Thoracic aorta (tissue), 2 donors: ENCODE measurements around the gene SLCO3A1. TPM values are rescaled to one million over a fixed set of nuclear protein-coding genes. Genes with fewer than 3 reads are reported as not detected.

Experiments used
- ATAC-seq: fragments of 150-250 bp; one replicate; pipeline ENCODE4 v1.8.0; 2017; ENCODE audit warnings: low read depth; ENCODE audit not compliant: insufficient number of reproducible peaks, low FRiP score
- DNase-seq: peaks from one replicate; pipeline ENCODE4 v3.0.0-alpha.2; 2020; ENCODE audit warnings: low spot score
- H3K27ac ChIP-seq, 2 donors: fragments of 200-600 bp; sonication (generic); 1 replicate in 1 of 2; 2 replicates in 1 of 2; pipeline ENCODE4 v1.5.1; 2016; ENCODE audit warnings: mild to moderate bottlenecking in 2 of 2, moderate library complexity in 2 of 2
- H3K27me3 ChIP-seq: fragments of 200-600 bp; sonication (generic); replicated peaks from 2 replicates; pipeline ENCODE4 v1.6.0; 2016; ENCODE audit warnings: mild to moderate bottlenecking; ENCODE audit not compliant: insufficient read depth
- H3K36me3 ChIP-seq: fragments of 200-600 bp; sonication (generic); one replicate; pipeline ENCODE4 v1.5.1; 2016
- H3K4me1 ChIP-seq, 2 donors: fragments of 200-600 bp; sonication (generic); 1 replicate in 1 of 2; 2 replicates in 1 of 2; pipeline versions ENCODE4 v1.5.1 to v1.6.0; 2016; ENCODE audit warnings: low read depth in 2 of 2, mild to moderate bottlenecking in 1 of 2; ENCODE audit not compliant: control insufficient read depth in 1 of 2
- H3K4me3 ChIP-seq: fragments of 200-600 bp; sonication (generic); 2 replicates; pipeline ENCODE4 v1.5.1; 2016; ENCODE audit warnings: mild to moderate bottlenecking
- H3K9me3 ChIP-seq: fragments of 200-600 bp; sonication (generic); 2 replicates; pipeline ENCODE4 v1.5.1; 2016
- CTCF ChIP-seq: fragments of 200-600 bp; sonication (generic); IDR thresholded peaks from one replicate; pipeline ENCODE4 v1.5.1; 2019; ENCODE audit warnings: antibody characterized with exemption
- total RNA-seq, 2 donors: library from RNA; depleted of rRNA; stranded (reverse); fragments of >200 nt; gene quantifications; one replicate each; pipeline versions ENCODE4 v1.1.0 to v1.2.3, GENCODE V29; 2016

The SLCO3A1 gene
- total RNA-seq, 2 donors from 2014 or later = 16.5 to 39.1 TPM

GRCh38 chr15:91889111-91889815 is 35.8 kb downstream of the SLCO3A1 start:
- Histone ChIP-seq H3K27ac (no peak overlapping the region), H3K4me3 (no peak overlapping the region), H3K27me3 (no peaks in the 10 kb centered on the region), H3K4me1 (peaks cover 10 to 26% of the 10 kb centered on the region in 2 donors), H3K9me3 (no peaks in the 10 kb centered on the region), H3K36me3 (no peaks in the 10 kb centered on the region)
- no peak for ATAC-seq
- no peak for DNase-seq
- no peak for TF ChIP-seq CTCF

DNA sequence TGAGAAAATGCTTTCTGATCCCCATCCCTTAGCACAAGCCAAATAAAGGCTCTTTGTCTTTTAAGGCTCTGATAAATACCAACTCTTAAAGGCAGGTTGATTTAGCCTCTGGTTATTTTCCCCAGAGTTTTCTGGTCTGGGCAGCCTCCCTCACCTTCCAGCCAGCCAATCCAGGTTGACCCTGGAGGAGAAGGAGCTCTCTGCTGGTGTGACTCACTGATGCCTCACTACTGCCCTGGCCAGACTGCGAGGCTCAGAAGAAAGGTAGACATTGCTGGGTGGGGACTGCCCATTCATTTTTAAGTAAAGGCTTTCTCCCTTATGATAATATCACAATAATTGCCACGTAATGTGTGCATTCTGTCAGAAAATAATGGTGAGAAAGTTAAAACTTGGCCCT is 37.1 kb downstream of the SLCO3A1 start:
- ATAC-seq (no peak), DNase-seq (no peak)
- H3K27me3 ChIP-seq = no peaks in the 10 kb centered on the region
- no peak for TF ChIP-seq CTCF
- no peak overlapping the region for H3K27ac ChIP-seq
- no peaks in the 10 kb centered on the region for H3K9me3 ChIP-seq
- peaks cover 6 to 20% of the 10 kb centered on the region in 2 donors for H3K4me1 ChIP-seq
- no peaks in the 10 kb centered on the region for H3K36me3 ChIP-seq
- no peak overlapping the region for H3K4me3 ChIP-seq

GRCh38 chr15:91891101-91891500 is 37.6 kb downstream of the SLCO3A1 start:
- no peak for ATAC-seq
- TF ChIP-seq CTCF = no peak

GRCh38 chr15:91891788-91892345 is 38.4 kb downstream of the SLCO3A1 start:
- H3K27ac ChIP-seq = no peak overlapping the region
- no peak for ATAC-seq
- H3K4me1 ChIP-seq = peaks cover 6 to 20% of the 10 kb centered on the region in 2 donors
- H3K36me3 ChIP-seq = no peaks in the 10 kb centered on the region
- H3K27me3 ChIP-seq = no peaks in the 10 kb centered on the region
- no peak overlapping the region for H3K4me3 ChIP-seq
- no peak for DNase-seq
- no peak for TF ChIP-seq CTCF
- no peaks in the 10 kb centered on the region for H3K9me3 ChIP-seq

More at GRCh38 chr15:91891101-91891500, 37.6 kb downstream of the SLCO3A1 start:
- no peaks in the 10 kb centered on the region for H3K36me3 ChIP-seq
- no peak overlapping the region for H3K4me3 ChIP-seq
- H3K27ac ChIP-seq = no peak overlapping the region
- H3K9me3 ChIP-seq = no peaks in the 10 kb centered on the region
- no peak for DNase-seq
- no peaks in the 10 kb centered on the region for H3K27me3 ChIP-seq
- H3K4me1 ChIP-seq = peaks cover 6 to 20% of the 10 kb centered on the region in 2 donors

DNA sequence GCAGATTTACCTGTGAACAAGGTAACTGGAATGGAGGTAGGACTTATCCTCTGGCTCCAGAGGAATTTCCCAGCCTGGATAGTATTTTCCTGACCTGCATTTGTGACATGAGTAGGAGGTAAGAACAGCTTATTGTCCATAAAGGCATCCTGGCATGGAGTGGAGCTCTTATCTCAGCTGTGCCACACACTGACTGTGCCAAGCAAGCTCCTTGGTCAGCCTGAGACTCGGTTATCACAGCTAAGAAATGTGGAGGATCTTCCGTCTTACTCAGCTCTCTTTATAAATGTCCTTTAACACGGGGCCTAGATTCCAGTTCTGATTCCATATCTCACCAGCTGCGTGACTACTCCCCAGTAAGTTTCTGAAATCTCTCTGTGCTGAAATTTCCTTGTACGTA is 38.9 kb downstream of the SLCO3A1 start:
- no peak overlapping the region for H3K4me3 ChIP-seq
- H3K36me3 ChIP-seq = no peaks in the 10 kb centered on the region
- no peak for TF ChIP-seq CTCF
- no peak for DNase-seq
- peaks cover 3 to 15% of the 10 kb centered on the region in 2 donors for H3K4me1 ChIP-seq
- no peaks in the 10 kb centered on the region for H3K27me3 ChIP-seq
- H3K9me3 ChIP-seq = no peaks in the 10 kb centered on the region
- ATAC-seq = no peak
- H3K27ac ChIP-seq = no peak overlapping the region
